Stimulated activated CD4-positive, alpha-beta T cell treated with anti-CD3 and anti-CD28 coated beads, Interleukin-4, amount 100 ng/mL, for 24 hours (primary cell): Measurements from ENCODE around the gene FNDC3B.

Experiments used
- DNase-seq: peaks from one replicate; pipeline ENCODE4 v3.0.0-alpha.2; 2020

FNDC3B gene

DNA sequence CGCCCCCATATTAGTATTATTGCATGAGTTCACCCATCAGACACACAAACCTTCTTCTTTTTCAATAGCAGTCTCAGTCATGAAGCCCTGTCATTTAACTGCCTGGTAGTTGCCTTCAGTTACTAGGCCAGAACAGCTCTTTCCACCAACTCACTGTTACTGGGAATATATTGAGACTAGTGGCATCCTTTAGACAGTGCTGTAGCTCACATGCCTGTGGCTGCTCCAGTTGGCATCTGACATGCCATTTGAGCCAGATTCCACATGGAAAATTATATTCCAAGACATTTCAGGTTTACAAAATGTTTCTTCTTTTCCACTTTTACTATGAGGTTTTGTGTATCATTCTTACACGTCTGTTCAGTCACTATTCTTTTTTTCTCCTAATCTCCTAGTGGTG, 262.8 kb downstream of the FNDC3B start:
- DNase-seq: no peak

DNA sequence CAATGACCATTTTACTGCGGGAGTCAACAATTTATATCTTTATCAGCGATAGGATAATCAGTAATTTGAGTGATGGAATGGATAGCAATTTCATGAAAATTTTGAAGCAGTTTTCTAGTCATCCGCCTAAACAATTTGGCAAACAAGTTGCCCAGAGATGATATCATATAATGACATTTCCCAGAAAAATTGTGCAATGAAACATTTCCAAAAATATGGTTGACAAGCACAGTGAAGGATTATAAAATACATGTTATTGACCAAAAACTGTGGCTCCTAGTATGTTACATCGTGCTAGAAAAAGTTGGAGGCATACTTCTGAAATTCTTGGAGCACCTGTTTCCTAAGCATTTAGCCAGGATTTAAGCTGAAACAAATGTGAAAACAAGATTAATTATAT, 263.8 kb downstream of the FNDC3B start:
- no peak for DNase-seq

DNA sequence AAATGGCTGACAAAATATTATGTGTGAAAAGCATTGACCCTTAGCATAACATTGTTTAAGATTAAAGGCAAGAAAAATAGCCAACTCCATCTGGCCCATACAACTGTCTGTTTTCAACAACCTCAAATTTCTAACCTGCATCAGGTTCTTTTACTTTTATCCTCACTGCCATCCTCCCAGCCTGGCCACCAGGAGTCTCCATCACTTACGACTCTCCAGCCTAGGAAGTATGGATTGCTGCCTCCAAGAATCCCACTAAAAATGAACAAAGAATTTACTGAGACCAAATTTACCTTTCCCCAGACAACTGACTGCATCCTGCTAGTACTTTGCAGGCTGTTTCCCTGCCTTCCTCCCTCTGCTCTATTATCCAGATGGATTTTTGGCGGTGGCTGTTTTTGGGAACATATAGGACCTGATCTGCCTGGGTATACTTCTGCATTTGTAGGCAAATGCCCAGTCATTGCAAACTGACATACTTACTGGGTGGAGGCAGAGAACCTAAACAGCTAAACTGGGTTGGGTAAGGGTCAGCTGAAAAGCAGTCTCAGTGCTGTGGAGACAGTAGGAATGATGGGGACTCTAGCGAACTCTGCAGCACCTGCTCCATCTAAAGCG, 264.7 kb downstream of the FNDC3B start:
- no peak for DNase-seq

DNA sequence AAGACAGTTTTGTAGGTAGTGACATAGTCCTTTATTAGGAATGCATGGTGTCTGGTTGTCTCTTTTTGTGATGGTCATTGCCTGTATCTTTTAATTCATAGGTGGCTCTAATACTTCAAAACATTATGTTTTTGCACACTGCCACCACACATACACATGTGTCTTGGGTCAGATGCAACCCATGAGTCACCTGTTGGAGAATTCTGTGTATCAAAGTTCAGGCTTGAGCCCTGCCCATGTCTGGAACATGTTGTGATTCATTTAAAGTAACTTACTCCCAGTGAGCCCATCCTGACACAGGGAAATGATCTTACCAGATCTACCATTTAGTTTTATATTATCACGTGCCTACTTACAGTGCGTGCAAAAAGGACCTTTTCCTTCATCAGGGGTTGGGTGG, 266.2 kb downstream of the FNDC3B start:
- DNase-seq: no peak

DNA sequence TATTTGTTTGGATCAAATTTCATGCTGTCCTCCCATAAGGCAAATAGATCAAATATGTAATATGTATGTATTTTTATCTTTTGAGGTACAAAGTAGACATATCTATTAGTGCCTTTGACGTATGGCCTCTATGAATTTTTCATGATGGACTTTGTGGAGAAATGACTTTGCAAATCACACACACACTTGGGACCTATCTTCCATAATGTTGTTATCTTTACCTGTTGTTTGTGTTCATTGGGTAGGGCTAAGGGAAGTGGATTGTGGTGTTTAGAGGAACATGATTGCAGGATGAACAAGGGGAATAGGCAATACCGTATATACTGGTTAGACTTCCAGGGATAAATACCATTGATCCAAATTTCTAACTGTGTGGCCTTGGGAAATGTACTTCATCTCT, 266.6 kb downstream of the FNDC3B start:
- DNase-seq: no peak

DNA sequence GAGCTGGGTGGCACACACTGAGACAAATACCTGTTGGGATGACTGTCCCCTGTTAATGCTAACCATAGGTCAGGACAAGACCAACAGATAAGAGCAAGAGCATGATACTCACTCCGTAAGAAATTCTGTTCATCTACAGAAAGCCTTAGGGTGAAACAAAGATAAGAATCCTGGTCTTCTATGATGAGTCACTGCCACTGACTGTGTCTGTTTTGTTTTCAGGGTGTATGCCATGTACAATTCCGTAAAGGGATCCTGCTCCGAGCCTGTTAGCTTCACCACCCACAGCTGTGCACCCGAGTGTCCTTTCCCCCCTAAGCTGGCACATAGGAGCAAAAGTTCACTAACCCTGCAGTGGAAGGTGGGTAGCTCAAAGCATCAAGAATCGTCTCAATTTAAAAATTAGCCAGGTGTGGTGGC, 267.8 kb downstream of the FNDC3B start:
- DNase-seq: no peak

DNA sequence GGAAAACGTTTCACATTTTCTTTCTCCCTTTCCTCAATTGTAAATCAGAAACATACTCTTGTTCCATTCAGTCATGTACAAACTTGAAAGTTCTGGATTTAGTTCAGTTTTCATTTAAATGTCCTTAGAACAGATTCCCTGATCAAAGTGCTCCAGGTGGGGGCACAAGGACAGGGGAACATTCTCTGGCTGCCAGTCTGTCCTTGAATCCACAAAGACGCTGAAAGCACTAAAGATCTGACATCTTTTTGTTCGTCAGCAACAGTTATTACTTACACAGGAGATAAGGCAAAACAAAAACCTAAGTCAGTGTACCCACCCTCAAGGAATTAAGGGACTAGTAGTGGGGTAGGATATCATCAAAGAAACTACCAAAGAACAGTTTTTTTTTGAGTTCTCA, 269.7 kb downstream of the FNDC3B start:
- no peak for DNase-seq

DNA sequence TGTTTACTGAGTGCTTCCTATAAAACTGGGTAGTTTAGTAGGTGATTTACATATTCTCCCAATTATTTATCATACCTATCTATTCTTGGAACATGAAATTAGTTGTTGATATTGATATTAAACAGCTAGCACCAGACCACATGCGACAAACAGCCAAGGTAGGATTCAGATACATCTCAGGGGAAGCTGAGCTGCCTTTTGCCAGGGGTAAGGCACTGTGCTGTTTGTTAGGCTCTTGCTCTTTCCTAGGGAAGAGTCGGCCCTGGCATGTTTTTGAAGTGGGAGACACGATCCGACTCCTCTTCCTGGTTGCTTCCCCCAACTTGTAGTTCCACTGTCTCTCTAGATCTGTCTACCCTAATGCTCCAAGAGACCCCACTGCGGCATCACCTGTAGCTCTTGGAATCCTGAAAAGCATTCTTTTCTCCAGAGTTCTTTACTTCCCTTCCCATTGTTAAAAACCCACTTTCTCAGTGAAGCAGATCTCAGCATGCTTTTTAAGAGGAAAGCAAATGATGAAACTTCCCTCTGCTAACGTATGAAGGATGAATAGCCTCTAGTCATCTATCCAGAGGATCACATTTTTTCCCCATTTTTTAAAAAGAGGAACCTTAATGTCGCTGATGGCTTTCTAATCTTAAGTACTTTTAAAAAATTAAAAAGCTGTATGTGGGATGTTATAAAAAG, 270.5 kb downstream of the FNDC3B start:
- DNase-seq: no peak

DNA sequence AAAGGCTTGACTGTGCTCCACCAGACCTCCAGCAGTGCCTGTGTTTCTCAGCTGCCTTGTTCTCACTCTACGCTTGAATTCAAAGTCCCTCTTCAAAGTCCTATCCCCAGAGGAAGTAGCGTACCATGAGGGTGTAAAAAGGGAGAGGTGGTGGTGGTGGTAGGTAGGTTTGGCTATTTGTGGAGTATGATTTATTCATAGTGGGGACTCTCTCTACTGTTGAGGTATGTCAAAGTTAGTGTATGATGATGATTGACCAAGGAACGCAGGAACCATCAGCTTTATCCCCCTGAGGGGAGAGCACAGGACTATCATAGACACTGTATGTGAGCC, 271.0 kb downstream of the FNDC3B start:
- DNase-seq: no peak

DNA sequence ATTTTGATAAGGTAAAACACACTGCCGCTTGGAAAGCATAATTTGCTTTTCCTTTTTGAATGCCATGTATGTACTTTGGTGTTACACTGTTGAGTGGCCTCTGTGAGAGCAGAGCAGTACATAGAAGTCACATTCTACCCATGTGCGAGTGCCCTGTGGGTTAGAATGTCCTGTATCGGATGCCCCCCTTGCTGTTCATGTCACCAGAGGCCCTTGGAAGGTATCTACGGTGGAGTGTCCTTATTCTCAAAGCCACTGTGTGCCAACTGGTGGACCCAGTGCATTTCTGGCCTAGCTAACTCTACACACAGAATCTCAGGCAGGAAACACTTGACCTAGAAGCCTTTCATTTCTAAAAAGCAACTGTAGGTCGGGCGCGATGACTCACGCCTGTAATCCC, 271.8 kb downstream of the FNDC3B start:
- no peak for DNase-seq

DNA sequence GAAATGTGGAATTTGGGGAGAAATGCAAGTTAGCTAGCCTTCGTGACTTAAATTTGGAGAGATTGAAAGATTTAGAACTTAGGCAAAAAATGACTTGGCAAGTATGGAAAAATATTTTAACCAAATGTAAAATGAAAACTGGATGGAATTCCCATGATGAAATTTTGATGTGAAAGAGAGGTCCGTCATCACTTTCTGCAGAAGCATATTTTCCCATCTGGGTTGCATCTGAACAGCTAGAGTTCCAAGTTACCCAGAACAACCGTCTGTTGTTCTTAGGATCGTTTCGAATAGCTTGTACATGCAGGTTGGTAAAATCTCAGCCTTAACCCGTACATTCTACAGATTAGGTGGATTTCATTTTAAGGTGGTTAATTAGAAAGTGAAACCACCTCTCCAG, 272.6 kb downstream of the FNDC3B start:
- DNase-seq: no peak

DNA sequence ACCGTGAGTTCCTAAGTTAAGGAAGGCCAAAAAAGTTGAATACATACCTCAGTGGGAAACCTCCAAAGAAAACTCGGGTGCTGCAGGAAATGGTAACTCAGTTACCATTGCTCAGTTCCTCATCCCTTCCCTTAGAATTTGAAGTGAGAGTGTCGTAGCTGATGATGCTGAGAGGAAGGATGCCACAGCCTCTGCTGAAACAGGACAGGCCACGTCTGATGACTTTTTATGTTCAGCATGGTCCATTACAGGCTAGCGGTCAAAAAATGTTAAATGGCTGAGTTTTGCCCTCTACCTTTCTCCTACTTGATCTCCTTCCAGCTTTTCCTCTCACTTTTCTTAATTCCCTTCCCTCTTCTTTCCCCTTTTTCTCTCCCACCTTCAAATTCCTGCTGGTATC, 273.3 kb downstream of the FNDC3B start:
- DNase-seq: no peak

DNA sequence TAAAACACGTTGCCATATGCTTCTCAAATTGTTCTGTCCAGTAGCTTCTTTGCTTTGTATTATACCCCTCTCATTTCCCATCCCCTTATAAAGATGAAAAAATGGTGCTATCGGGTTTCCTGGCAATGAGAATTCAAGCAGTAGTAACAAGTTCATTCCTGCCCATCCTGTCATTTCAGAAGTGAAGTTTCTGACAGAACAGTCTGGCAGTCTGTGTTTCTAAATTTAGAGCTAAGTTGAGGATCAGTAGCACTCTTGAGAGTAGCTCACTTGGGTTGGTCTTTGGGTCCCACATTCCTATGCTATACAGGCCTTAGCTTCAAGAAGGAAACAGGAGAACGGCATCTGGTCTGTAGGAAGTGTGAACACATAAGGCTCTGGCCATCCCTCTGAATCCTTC, 274.3 kb downstream of the FNDC3B start:
- DNase-seq: no peak

DNA sequence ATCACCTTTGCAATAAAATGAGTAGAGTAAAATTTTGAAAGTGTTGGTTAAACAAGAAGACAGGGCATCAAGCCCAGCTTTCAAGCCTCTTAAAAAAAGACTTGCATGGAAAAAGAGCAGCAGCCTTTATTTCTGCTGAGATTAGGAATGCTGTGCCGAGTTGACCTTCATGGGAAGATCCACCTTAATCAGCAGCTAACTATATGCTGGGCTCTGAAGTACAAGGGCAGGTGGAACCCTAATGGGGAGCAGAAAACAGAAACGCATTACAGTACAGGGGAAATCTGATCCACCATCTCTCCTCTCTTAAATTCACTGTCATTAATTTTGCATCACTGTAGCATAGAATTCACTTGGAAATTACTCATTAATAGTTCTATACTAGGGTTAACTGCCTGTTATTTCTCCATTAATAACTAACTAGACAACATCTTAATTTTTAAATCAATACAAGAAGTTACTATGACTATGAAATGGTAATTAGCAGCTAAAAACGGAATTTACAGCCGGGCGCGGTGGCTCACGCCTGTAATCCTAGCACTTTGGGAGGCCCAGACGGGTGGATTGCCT, 275.3 kb downstream of the FNDC3B start:
- DNase-seq: no peak

DNA sequence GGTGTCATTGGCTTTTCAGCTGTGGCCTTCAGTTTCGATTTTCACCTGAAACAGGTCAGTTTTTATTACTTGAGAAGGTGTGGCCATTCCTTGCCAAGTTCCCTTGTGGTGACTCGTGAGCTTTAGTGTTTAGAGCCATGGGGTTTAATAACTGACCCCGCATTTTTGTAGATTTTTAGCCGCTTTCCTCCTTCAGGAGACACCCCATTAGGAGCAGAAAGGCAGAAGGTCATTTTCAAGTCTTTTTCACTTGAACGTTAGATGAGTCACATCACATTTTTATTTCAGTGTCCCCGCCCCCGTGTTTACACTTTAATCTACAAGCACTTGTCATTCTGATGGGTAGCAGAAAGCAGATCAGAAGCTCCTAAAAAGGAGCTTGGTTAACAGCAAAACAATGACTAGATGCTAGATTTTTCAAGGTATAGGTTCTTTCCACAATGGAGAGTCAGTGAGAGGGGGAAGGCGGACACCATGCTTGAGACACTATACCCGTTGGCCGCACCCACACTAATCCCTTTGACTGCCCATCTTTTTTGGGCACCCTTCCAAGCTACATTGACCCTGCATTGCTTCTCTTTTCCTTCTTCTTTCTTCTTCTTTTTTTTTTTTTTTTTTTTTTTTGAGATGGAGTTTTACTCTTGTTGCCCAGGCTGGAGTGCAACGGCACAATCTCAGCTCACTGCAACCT, 276.2 kb downstream of the FNDC3B start:
- DNase-seq: no peak

DNA sequence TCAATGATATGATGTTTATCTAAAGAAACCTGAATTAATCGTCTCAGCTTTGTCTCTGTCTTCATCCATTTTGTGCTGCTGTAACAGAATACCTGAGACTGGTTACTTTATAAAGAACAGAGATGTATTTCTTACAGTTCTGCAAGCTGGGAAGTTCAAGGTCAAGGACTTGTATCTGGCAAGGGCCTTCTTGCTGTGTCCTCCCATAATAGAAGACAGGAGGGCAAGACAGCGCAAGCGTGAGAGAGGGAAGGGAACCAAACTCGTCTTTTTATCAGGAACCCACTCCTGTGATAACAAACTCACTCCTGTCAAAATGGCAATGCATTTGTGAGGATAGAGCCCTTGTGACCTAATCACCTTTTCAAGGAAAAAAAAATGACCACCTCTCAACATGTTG, 277.4 kb downstream of the FNDC3B start:
- DNase-seq: no peak

DNA sequence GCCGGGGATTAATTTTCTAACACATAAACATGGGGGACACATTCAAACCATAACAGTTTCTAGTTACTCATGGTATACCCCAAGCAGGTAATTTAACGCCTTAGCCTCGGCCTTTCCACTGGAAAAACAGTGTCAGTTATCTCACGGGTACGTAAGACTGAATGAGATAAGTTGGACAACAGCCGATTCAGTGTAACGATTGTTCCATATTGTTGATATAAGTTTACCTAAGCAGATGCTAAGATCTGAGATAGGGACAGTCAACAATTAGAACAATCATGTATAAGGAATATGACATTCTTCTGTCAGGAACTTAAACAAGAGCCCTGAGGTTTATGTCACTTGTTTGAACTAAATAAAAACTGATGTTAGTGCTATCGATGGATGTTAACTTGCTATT, 278.1 kb downstream of the FNDC3B start:
- DNase-seq: no peak

DNA sequence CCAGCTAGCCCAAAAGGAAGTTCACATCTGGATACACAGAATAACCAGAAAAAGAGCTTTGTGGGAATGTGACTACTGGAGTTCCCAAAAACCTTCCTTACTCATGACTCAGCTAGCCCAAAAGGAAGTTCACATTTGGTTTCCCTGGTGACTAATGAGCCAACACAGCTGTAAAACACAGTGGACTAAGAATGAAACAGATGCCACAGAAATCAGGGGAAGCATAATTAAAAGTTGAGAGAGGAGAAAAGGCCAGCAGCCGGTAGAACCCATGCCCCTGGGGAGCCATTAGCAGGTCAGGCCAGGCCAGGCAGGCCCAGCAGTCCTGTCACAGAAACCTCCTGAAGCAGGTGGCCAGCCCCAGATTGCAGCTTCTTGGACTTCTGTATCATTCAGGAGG, 278.6 kb downstream of the FNDC3B start:
- no peak for DNase-seq

DNA sequence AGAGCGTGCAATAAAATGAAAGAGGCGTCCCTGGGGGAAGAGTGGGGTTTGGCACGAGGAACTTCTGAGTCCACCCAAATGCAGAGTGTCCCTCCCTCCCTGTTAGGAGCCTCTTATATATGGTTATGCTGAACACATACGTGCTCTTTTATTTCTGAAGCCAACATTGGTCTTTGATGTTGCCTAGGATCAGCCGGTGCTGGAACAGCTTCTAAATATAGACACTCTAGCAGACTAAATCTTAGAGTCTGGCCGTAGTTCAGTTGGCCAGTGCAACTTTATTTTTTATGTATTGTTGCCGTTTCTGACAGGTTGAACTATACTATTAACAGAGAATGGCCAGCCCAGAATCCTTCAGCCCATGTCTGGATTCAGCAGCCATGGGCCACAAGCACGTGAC, 280.2 kb downstream of the FNDC3B start:
- no peak for DNase-seq

DNA sequence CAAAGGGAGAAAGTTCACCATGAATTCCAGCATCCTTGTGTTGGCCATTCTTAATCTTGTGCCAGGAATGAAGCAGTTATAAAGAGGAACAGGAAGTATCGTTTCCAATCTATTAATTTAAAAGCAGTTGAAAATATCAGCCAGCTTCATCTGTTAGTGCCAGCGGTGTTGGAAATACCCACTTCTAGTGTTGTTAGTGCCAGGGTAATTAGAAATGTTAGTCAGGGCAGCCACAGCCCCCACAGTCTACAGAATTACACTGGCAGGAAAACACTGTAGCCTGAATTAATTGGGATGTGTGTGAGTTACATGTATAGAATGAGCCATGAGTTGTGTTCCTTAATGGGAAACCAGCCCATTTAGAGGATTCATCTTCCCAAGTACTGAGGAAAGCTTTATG, 281.1 kb downstream of the FNDC3B start:
- no peak for DNase-seq

DNA sequence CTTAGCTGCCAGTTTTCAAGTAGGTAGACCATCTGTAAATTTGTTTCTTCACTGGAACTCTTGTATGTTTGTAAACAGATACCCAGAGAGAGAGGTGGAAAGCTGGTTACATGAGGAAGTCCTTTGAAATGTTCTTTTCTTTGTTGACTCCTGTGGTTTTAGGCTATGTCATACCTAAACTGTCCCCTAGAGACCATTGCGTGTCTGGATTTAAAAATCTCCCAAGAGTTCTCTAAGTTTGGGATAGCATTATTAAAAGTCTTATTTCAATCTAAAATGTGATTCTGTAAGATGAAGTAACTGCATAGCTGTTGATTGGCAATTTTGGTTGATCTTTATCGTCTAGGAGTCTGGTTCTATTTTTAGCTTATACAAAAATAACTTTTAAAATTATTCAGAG, 281.7 kb downstream of the FNDC3B start:
- DNase-seq: no peak

DNA sequence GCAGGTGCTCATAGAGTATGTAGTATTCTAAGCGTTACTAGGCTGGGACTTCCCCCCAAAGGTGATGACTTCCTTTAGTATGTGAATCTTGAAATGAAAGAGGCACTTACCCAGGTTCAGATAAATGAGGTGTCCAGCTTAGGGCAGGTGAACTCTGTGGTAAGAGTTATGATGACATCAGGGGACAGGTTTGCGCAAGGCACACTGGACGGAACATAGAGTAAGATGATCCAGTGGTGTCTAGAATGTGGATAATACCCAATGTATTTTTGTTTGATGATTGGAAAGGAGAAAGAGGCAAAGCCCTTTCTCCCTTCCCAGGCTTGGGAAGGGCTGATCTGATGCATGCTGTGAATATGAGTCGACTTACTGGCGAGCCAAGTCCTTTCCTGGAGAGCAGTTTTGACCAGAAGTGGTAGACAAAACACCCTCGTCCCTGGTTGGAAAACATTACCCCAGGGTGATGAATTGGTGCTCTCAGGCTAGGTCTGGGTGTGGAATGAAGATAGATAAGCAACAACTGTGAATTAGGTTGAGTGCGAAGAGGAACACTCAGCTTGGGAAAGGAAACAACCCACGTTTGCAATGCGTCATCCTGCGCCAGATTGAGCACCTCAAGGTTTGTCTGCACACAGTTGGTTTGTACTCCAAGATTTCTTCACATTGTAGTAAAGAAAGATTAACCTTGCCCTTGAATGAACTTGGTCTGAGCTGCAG, 284.7 kb downstream of the FNDC3B start:
- no peak for DNase-seq

DNA sequence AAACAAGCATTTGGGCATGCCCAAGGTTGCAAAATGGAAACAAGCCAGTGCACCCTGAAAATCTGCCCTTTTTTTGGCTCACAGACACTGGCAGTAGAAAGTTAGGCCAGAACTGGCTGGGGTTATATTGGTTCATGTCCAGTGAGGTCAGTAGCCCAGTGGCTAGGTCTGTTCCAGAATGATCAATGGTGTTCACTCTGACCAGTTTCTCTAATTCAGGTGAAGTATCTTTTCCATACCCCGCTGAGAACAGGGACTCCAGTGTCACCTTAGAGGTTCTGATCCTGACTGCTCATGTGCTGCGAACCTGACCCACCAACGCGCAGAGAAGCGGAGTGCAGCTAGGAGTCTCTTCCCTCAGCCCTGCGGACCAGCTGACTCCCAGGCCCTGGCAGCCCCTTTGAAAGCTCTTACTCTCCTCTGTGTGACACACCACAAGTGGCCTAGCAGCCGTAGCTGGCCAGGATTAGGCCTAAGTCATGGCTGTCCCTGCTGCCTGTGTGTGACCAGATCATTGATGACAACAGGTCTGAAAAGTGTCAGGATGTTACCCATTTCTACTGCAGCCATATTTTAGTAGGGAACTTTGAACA, 285.3 kb downstream of the FNDC3B start:
- no peak for DNase-seq
